HepG2 (cell line): ENCODE measurements around the gene MFSD11. TPM values are rescaled to one million over a fixed set of nuclear protein-coding genes. Genes with fewer than 3 reads are reported as not detected.

ENCODE experiments used
- ATAC-seq: fragments of 200-7000 bp; cut with Tn5 transposase; 3 replicates; pipeline ENCODE4 v1.9.1; 2020; ENCODE audit warnings: mild to moderate bottlenecking, moderate library complexity
- BruUV-seq: library from RNA; stranded (reverse); fragments of 400-500 nt; replicated peaks from 2 replicates; lab custom pipeline; 2021; lab: Mats Ljungman, UMichigan
- CTCF ChIA-PET: fragments of 300-600 bp; formaldehyde crosslinking; extraction: SDS; loops from one replicate; lab custom pipeline; 2021; ENCODE audit warnings: low total read pairs, inconsistent platforms, low intra/inter-chr PET ratio; lab: Yijun Ruan, JAX
- POLR2A ChIA-PET: fragments of 350-600 bp; sonication (Branson Sonifier 250); formaldehyde crosslinking; loops from one replicate; lab custom pipeline; 2020; ENCODE audit warnings: antibody characterized with exemption, inconsistent platforms; lab: Yijun Ruan, JAX
- DNase-seq: peaks from one replicate; pipeline ENCODE4 v3.0.0-alpha.2; 2015; ENCODE audit warnings: low spot score
- FAIRE-seq: peaks from 3 replicates; lab custom pipeline; 2011; peaks lifted over from hg19 to GRCh38; lab: Jason Lieb, UNC
- H2AFZ ChIP-seq: one replicate; pipeline ENCODE4 v1.6.1; 2011; ENCODE audit warnings: low read length, inconsistent platforms
- H3K27ac ChIP-seq: fragments of 300-600 bp; 3 replicates; pipeline ENCODE4 v1.8.0; 2011; ENCODE audit warnings: mixed run types, mild to moderate bottlenecking, mixed read lengths, low read length, inconsistent platforms; ENCODE audit not compliant: insufficient read depth; ENCODE audit errors: extremely low read length
- H3K27me3 ChIP-seq, 2 experiments: fragments of 200-600 bp in 1 of 2; 2 replicates in 1 of 2; 3 replicates in 1 of 2; pipeline versions ENCODE4 v1.6.0 to v1.8.0; 2011; ENCODE audit warnings: low read length in 2 of 2, mild to moderate bottlenecking in 2 of 2, moderate library complexity in 2 of 2, inconsistent platforms in 1 of 2; ENCODE audit not compliant: insufficient read depth in 2 of 2, control insufficient read depth in 1 of 2
- H3K36me3 ChIP-seq, 2 experiments: fragments of 200-600 bp in 1 of 2; replicated peaks in 1 of 2; 2 replicates in 1 of 2; 3 replicates in 1 of 2; pipeline versions ENCODE4 v1.5.1 to v1.8.0; 2011; ENCODE audit warnings: low read length in 2 of 2, inconsistent platforms in 1 of 2; ENCODE audit not compliant: insufficient read depth in 2 of 2, control insufficient read depth in 1 of 2
- H3K4me1 ChIP-seq: 2 replicates; pipeline ENCODE4 v1.5.1; 2012; ENCODE audit warnings: low read length, inconsistent platforms; ENCODE audit not compliant: insufficient read depth
- H3K4me2 ChIP-seq: 2 replicates; pipeline ENCODE4 v1.6.0; 2011; ENCODE audit warnings: low read depth, low read length, inconsistent platforms
- H3K4me3 ChIP-seq, 3 experiments: fragments of 200-600 bp in 1 of 3; sonication (generic), shearing (Covaris generic) in 1 of 3; replicated peaks in 1 of 3; 2 replicates each; pipeline ENCODE4 v1.5.1; 2011 to 2016; ENCODE audit warnings: low read length in 3 of 3, inconsistent platforms in 2 of 3, low read depth in 2 of 3, mild to moderate bottlenecking in 2 of 3, control low read depth in 1 of 3, mixed read lengths in 1 of 3; ENCODE audit not compliant: insufficient read depth in 1 of 3
- H3K79me2 ChIP-seq: one replicate; pipeline ENCODE4 v1.6.1; 2011; ENCODE audit warnings: low read length, inconsistent platforms; ENCODE audit not compliant: insufficient read depth
- H3K9ac ChIP-seq: 2 replicates; pipeline ENCODE4 v1.6.0; 2011; ENCODE audit warnings: mild to moderate bottlenecking, low read depth, low read length, inconsistent platforms; ENCODE audit not compliant: insufficient read depth
- H3K9me3 ChIP-seq: 2 replicates; pipeline ENCODE4 v1.5.1; 2012; ENCODE audit warnings: mild to moderate bottlenecking, low read length
- H4K20me1 ChIP-seq: 2 replicates; pipeline ENCODE4 v1.6.0; 2011; ENCODE audit warnings: inconsistent platforms, mild to moderate bottlenecking, low read length, moderate library complexity; ENCODE audit not compliant: insufficient read depth
- RBM22 ChIP-seq: fragments of 200-400 bp; formaldehyde crosslinking; optimal IDR thresholded peaks from 2 replicates; pipeline ENCODE3; 2017; ENCODE audit warnings: mild to moderate bottlenecking, low read length, moderate library complexity
- REST ChIP-seq, 2 experiments: IDR thresholded peaks; 2 replicates each; pipeline ENCODE4 v1.6.1; 2011 to 2012; ENCODE audit warnings: low read length in 2 of 2, borderline replicate concordance in 1 of 2, low read depth in 1 of 2, mild to moderate bottlenecking in 1 of 2, moderate library complexity in 1 of 2
- SUZ12 ChIP-seq: fragments of 150-350 bp; IDR thresholded peaks from 2 replicates; pipeline ENCODE4 v1.6.1; 2014; ENCODE audit warnings: low read depth, low read length
- ZNF780A ChIP-seq: sonication (generic); formaldehyde crosslinking; IDR thresholded peaks from 2 replicates; pipeline ENCODE4 v1.8.0; 2022; ENCODE audit warnings: mild to moderate bottlenecking, missing genetic modification reagents, moderate library complexity
- WGBS: methylation state at CpG from one replicate; pipeline ENCODE4 v1.1.6; 2017; ENCODE audit warnings: low lambda C conversion rate; 5-methylcytosine and 5-hydroxymethylcytosine counted together
- in situ Hi-C: cut with HindIII; loops from 2 replicates; pipeline ENCODE4 v1.10.0; 2017; ENCODE audit warnings: low pct_unique_long_range_greater_than_20kb; ENCODE audit not compliant: extremely low pct_ligation_motif_present
- intact Hi-C: fragments of 100-400 bp; cut with micrococcal nuclease; formaldehyde crosslinking; loops from one replicate; pipeline ENCODE4 v1.10.0; 2022; ENCODE audit not compliant: unreplicated experiment
- polyA plus RNA-seq, 8 experiments: library from polyadenylated mRNA; depleted of rRNA in 3 of 8; stranded (reverse) in 7 of 8; unstranded in 1 of 8; fragments of >200 nt; fragmentation: Illumina TruSeq in 4 of 8; extraction: Trizol in 4 of 8; gene quantifications; 2 replicates each; pipeline versions ENCODE4 v1.2.1 to v1.2.3, GENCODE V29; 2011 to 2016; ENCODE audit warnings: low read depth in 4 of 8, missing spikeins in 1 of 8, mixed read lengths in 1 of 8; ENCODE audit not compliant: insufficient read depth in 1 of 8
- total RNA-seq, 5 experiments: library from RNA; depleted of rRNA; stranded (reverse); fragments of >200 nt; fragmentation: Illumina TruSeq; extraction: Trizol; gene quantifications; 2 replicates each; pipeline ENCODE4 v1.2.3, GENCODE V29; 2016; ENCODE audit warnings: low read depth in 1 of 5

MFSD11 gene
- total and polyA plus RNA-seq, 2 of the 13 experiments (the other 11 are each of a cell fraction or from before 2014, with no cell fraction given), result 26.1 to 36.3 TPM

GRCh38 chr17:76826330-76827068 lies 88.6 kb downstream of the MFSD11 start:
- TF ChIP-seq RBM22 (no peak), SUZ12 (no peak), REST (IDR thresholded peaks at IDR 0.05; ENCODE audit: borderline replicate concordance in 1 of 2, low read depth in 1 of 2, low read length in 2 of 2) (peak in 1 of 2 experiments; percentile 46; a peak in 2 of 4 replicates), ZNF780A (CRISPR knock-in tag) (no peak)
- Histone ChIP-seq H3K9ac (no peak overlapping the region), H4K20me1 (no peaks in the 10 kb centered on the region), H3K27me3 (peaks cover 10 to 53% of the 10 kb centered on the region in 2 experiments), H3K79me2 (no peaks in the 10 kb centered on the region), H2AFZ (no peak overlapping the region), H3K9me3 (no peaks in the 10 kb centered on the region), H3K27ac (no peak overlapping the region), H3K36me3 (no peaks in the 10 kb centered on the region), H3K4me3 (no peak overlapping the region), H3K4me2 (no peak overlapping the region), H3K4me1 (no peaks in the 10 kb centered on the region)
- 36% methylated on average over 16 of the region's 24 CpGs for WGBS
- intact Hi-C loops (no loop called here), in situ Hi-C loops (loop anchor here (10.0 kb wide), 1 partner anchor 238 kb away; no protein-coding TSS in a partner anchor)
- DNase-seq (no peak), FAIRE-seq (no peak), ATAC-seq (peak; percentile 35)
- no TSS peak for BruUV-seq
- ChIA-PET CTCF (no interaction called here), POLR2A (no interaction called here)
